Fibroblast of lung (primary cell): Measurements from ENCODE around the gene GPNMB. TPM values are rescaled to one million over a fixed set of nuclear protein-coding genes. Genes with fewer than 3 reads are reported as not detected.
A peak's percentile ranks its signal among the peaks of the same experiment; 100 is the strongest.

Experiments used
- DNase-seq, 2 donors: peaks; one replicate each; pipeline versions ENCODE4 v3.0.0 to v3.0.0-alpha.2; 2010; ENCODE audit warnings: low read depth in 2 of 2
- H2AFZ ChIP-seq: 2 replicates; pipeline ENCODE4 v1.5.1; 2012; ENCODE audit warnings: low read length, control low read depth, inconsistent platforms
- H3K27ac ChIP-seq: 2 replicates; pipeline ENCODE4 v1.5.1; 2011; ENCODE audit warnings: low read length, control low read depth; ENCODE audit not compliant: insufficient read depth
- H3K27me3 ChIP-seq: 2 replicates; pipeline ENCODE4 v1.5.1; 2011; ENCODE audit warnings: mild to moderate bottlenecking, low read length; ENCODE audit not compliant: control insufficient read depth, insufficient read depth
- H3K36me3 ChIP-seq: 2 replicates; pipeline ENCODE4 v1.5.1; 2011; ENCODE audit warnings: low read length; ENCODE audit not compliant: control insufficient read depth, insufficient read depth
- H3K4me1 ChIP-seq: 2 replicates; pipeline ENCODE4 v1.5.1; 2011; ENCODE audit warnings: low read length; ENCODE audit not compliant: control insufficient read depth, insufficient read depth; ENCODE audit errors: extremely low read depth
- H3K4me2 ChIP-seq: 2 replicates; pipeline ENCODE4 v1.5.1; 2011; ENCODE audit warnings: low read length, control low read depth; ENCODE audit not compliant: insufficient read depth; ENCODE audit errors: extremely low read depth
- H3K4me3 ChIP-seq, 4 experiments: fragments of 200-600 bp in 1 of 4; sonication (generic) in 1 of 4; replicated peaks in 1 of 4; 2 replicates each; pipeline ENCODE4 v1.5.1; 2011 to 2016; ENCODE audit warnings: low read length in 4 of 4, low read depth in 3 of 4, mild to moderate bottlenecking in 3 of 4, control low read depth in 2 of 4, inconsistent platforms in 1 of 4, mixed read lengths in 1 of 4; ENCODE audit not compliant: insufficient read depth in 1 of 4; ENCODE audit errors: control extremely low read depth in 1 of 4
- H3K79me2 ChIP-seq: 2 replicates; pipeline ENCODE4 v1.5.1; 2012; ENCODE audit warnings: mild to moderate bottlenecking, low read length, inconsistent platforms; ENCODE audit not compliant: control insufficient read depth, insufficient read depth
- H3K9ac ChIP-seq: 2 replicates; pipeline ENCODE4 v1.5.1; 2011; ENCODE audit warnings: mild to moderate bottlenecking, low read length, control low read depth; ENCODE audit not compliant: insufficient read depth
- H3K9me3 ChIP-seq: 2 replicates; pipeline ENCODE4 v1.5.1; 2012; ENCODE audit warnings: low read depth, low read length; ENCODE audit not compliant: control insufficient read depth, insufficient read depth
- H4K20me1 ChIP-seq: 2 replicates; pipeline ENCODE4 v1.5.1; 2011; ENCODE audit warnings: low read length; ENCODE audit not compliant: control insufficient read depth, insufficient read depth; ENCODE audit errors: extremely low read depth
- CTCF ChIP-seq, 2 donors: IDR thresholded peaks in 1 of 2; conservative IDR thresholded peaks in 1 of 2; 1 replicate in 1 of 2; 2 replicates in 1 of 2; pipeline ENCODE4 v1.5.1; 2011 to 2012; ENCODE audit warnings: low read length in 2 of 2, control low read depth in 1 of 2, inconsistent platforms in 1 of 2, low read depth in 1 of 2, mild to moderate bottlenecking in 1 of 2
- EZH2 ChIP-seq: IDR thresholded peaks from 2 replicates; pipeline ENCODE4 v1.5.1; 2012; ENCODE audit warnings: low read length, control low read depth, mild to moderate bottlenecking; ENCODE audit errors: missing control alignments
- polyA plus RNA-seq, 2 donors: library from polyadenylated mRNA; depleted of rRNA in 1 of 2; stranded (reverse) in 1 of 2; unstranded in 1 of 2; fragments of >200 nt; gene quantifications; 2 replicates each; pipeline ENCODE4 v1.2.1, GENCODE V29; 2011 to 2012; ENCODE audit warnings: missing spikeins in 1 of 2
- total RNA-seq: library from RNA; depleted of rRNA; stranded (reverse); fragments of >200 nt; gene quantifications from 2 replicates; pipeline ENCODE4 v1.2.1, GENCODE V29; 2014

Gene GPNMB
- total and polyA plus RNA-seq, 2 donors (not counting 1 experiment from before 2014, with no cell fraction given) = 114 to 177 TPM

GRCh38 chr7:23247603-23248335, 1.2 kb downstream of the GPNMB start:
- H3K79me2 ChIP-seq = peaks cover 11% of the 10 kb centered on the region
- peak overlapping the region; percentile 84 for H3K4me2 ChIP-seq
- peak; percentile 63 for TF ChIP-seq EZH2
- no peak for TF ChIP-seq CTCF (conservative IDR thresholded peaks at IDR 0.05 in 1 of 2, IDR thresholded peaks at IDR 0.05 in 1 of 2; ENCODE audit: low read depth in 1 of 2, low read length in 2 of 2)
- H4K20me1 ChIP-seq = no peaks in the 10 kb centered on the region
- no peaks in the 10 kb centered on the region for H3K9me3 ChIP-seq
- peaks cover 6% of the 10 kb centered on the region for H3K27me3 ChIP-seq
- peak overlapping the region; percentile 17 for H3K27ac ChIP-seq
- peak overlapping the region; percentile 35 to 78 (median 40) for H3K4me3 ChIP-seq
- peak overlapping the region; percentile 36 for H3K9ac ChIP-seq
- no peaks in the 10 kb centered on the region for H3K36me3 ChIP-seq
- peak overlapping the region; percentile 49 for H2AFZ ChIP-seq
- DNase-seq = no peak
- no peaks in the 10 kb centered on the region for H3K4me1 ChIP-seq

- no peak for TF ChIP-seq CTCF (conservative IDR thresholded peaks at IDR 0.05 in 1 of 2, IDR thresholded peaks at IDR 0.05 in 1 of 2; ENCODE audit: low read depth in 1 of 2, low read length in 2 of 2)
- TF ChIP-seq EZH2 = no peak
- Histone ChIP-seq H3K9me3 (no peaks in the 10 kb centered on the region), H3K27ac (no peak overlapping the region), H3K9ac (no peak overlapping the region), H3K4me1 (no peaks in the 10 kb centered on the region), H2AFZ (no peak overlapping the region), H3K4me3 (peak overlapping the region in 1 of 4 experiments; percentile 78), H3K79me2 (peaks cover 11% of the 10 kb centered on the region), H3K27me3 (peaks cover 6% of the 10 kb centered on the region), H4K20me1 (no peaks in the 10 kb centered on the region), H3K36me3 (peaks cover 2% of the 10 kb centered on the region), H3K4me2 (no peak overlapping the region)
- peak in 1 of 2 donors; percentile 14 for DNase-seq
Measured at GRCh38 chr7:23249486-23249885, 2.9 kb downstream of the GPNMB start.

- Histone ChIP-seq H2AFZ (no peak overlapping the region), H3K27ac (no peak overlapping the region), H3K36me3 (peaks cover 2% of the 10 kb centered on the region), H3K4me1 (no peaks in the 10 kb centered on the region), H3K4me2 (no peak overlapping the region), H3K9me3 (no peaks in the 10 kb centered on the region), H4K20me1 (no peaks in the 10 kb centered on the region), H3K4me3 (no peak overlapping the region), H3K79me2 (peaks cover 1% of the 10 kb centered on the region), H3K9ac (no peak overlapping the region), H3K27me3 (no peaks in the 10 kb centered on the region)
- TF ChIP-seq EZH2 = no peak
- TF ChIP-seq CTCF (conservative IDR thresholded peaks at IDR 0.05 in 1 of 2, IDR thresholded peaks at IDR 0.05 in 1 of 2; ENCODE audit: low read depth in 1 of 2, low read length in 2 of 2) = no peak
- DNase-seq = peak in 1 of 2 donors; percentile 65
Measured at GRCh38 chr7:23254051-23254681, 7.6 kb downstream of the GPNMB start.
